Measurements from ENCODE around the gene POLR2F. TPM values are rescaled to one million over a fixed set of nuclear protein-coding genes. Genes with fewer than 3 reads are reported as not detected.

The POLR2F gene
- total and polyA plus RNA-seq, 9 of the 15 experiments (the other 6 are each of a cell fraction or from before 2014, with no cell fraction given) = 98.9 to 410 (median 168) TPM

DNA sequence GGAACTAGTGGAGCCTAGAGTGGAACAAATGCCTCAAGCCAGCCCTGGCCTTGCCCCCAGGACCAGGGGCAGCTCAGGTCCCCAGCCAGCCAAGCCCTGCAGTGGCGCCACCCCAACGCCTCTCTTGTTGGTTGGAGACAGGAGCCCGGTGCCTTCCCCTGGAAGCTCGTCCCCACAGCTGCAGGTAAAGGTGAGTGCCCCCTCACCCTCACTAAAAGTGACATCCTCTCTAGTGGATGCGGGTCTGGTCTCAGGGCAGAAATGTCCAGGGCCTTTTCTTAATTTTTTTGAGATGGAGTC lies 25.9 kb upstream of the POLR2F start:
- Histone ChIP-seq H2AFZ (ENCODE audit: low read depth, low read length) (no peak overlapping the region), H3K27ac (ENCODE audit: extremely low read depth, low read depth, low read length) (no peak overlapping the region), H3K9ac (ENCODE audit: insufficient read depth in 1 of 2, low read depth in 2 of 2, low read length in 2 of 2) (no peak overlapping the region; a peak in 1 of 4 replicates), H3K4me1 (replicated peaks in 1 of 2; ENCODE audit: control insufficient read depth in 2 of 2, insufficient read depth in 2 of 2, low read length in 2 of 2) (peaks cover 0 to 20% of the 10 kb centered on the region in 2 experiments; a peak in 2 of 5 replicates), H3K36me3 (ENCODE audit: control insufficient read depth, insufficient read depth, low read length) (peaks cover 23% of the 10 kb centered on the region; the same call in 2 of the 3 replicates), H3K4me3 (no peak overlapping the region), H4K20me1 (replicated peaks; ENCODE audit: control insufficient read depth, insufficient read depth, low read length) (no peaks in the 10 kb centered on the region), H3K4me2 (ENCODE audit: insufficient read depth, low read length) (no peak overlapping the region), H3K9me3 (replicated peaks; ENCODE audit: control insufficient read depth, insufficient read depth, low read depth, low read length) (no peaks in the 10 kb centered on the region), H3K79me2 (ENCODE audit: control insufficient read depth, insufficient read depth, low read length) (no peaks in the 10 kb centered on the region), H3K9me1 (ENCODE audit: control insufficient read depth, insufficient read depth, low read length) (no peaks in the 10 kb centered on the region), H3K27me3 (ENCODE audit: control insufficient read depth in 2 of 2, insufficient read depth in 2 of 2, low read length in 2 of 2) (no peaks in the 10 kb centered on the region)
- ChIA-PET CTCF (ENCODE audit: low intra/inter-chr PET ratio) (no interaction called here), POLR2A (interaction anchor here (0.6 kb wide), 1 partner anchor 12 kb away, joined by 4 read pairs; no protein-coding TSS in a partner anchor)
- WGBS (ENCODE audit: insufficient coverage, low coverage, missing lambda C conversion rate) = 93% methylated on average over 5 of the region's 5 CpGs
- BruUV-seq (replicated peaks) = no TSS peak
- no peak for ATAC-seq
- intact Hi-C loops (cut with micrococcal nuclease) = no loop called here
- no peak for DNase-seq (ENCODE audit: extremely low read depth in 1 of 4, low spot score in 3 of 4)
- no peak for TF ChIP-seq ZKSCAN8 (CRISPR knock-in tag; IDR thresholded peaks at IDR 0.05)
- TF ChIP-seq ZNF639 (CRISPR knock-in tag; conservative IDR thresholded peaks at IDR 0.05 in 1 of 2, IDR thresholded peaks at IDR 0.05 in 1 of 2) = no peak
- no peak for TF ChIP-seq GABPA (tag; conservative IDR thresholded peaks at IDR 0.05; ENCODE audit: low read depth)
- no peak for FAIRE-seq
- in situ Hi-C loops (cut with MboI) = no loop called here

DNA sequence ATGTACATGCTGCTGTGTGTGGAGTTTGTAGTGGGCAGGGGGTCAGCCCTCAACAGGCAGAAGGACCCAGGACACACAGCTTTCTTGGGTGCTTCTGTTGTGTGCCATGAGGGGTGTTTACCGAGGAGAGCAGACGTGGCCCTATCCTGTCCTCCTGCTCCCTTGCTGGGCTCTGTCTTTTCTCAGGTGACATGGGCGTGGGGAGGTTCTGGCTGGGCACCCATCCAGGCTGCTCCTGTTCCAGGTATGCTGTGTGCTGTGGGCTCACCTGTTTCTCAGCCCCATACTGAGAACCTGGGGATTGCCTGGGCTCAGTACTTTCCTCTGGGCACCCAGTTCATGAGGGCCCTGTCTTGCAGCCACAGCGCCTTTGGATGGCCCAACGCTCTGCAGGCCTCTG lies 24.1 kb upstream of the POLR2F start:
- no peak overlapping the region for H3K4me3 ChIP-seq
- no peaks in the 10 kb centered on the region for H3K9me3 ChIP-seq (replicated peaks; ENCODE audit: control insufficient read depth, insufficient read depth, low read depth, low read length)
- DNase-seq (ENCODE audit: extremely low read depth in 1 of 4, low spot score in 3 of 4) = no peak
- H3K4me2 ChIP-seq (ENCODE audit: insufficient read depth, low read length) = no peak overlapping the region
- H4K20me1 ChIP-seq (replicated peaks; ENCODE audit: control insufficient read depth, insufficient read depth, low read length) = no peaks in the 10 kb centered on the region
- no peak overlapping the region; a peak in 1 of 4 replicates for H3K9ac ChIP-seq (ENCODE audit: insufficient read depth in 1 of 2, low read depth in 2 of 2, low read length in 2 of 2)
- ChIA-PET CTCF (ENCODE audit: low intra/inter-chr PET ratio) (no interaction called here), POLR2A (interaction anchor here (0.8 kb wide), 1 partner anchor 216 kb away, joined by 3 read pairs; no protein-coding TSS in a partner anchor)
- no peak overlapping the region for H3K27ac ChIP-seq (ENCODE audit: extremely low read depth, low read depth, low read length)
- H3K9me1 ChIP-seq (ENCODE audit: control insufficient read depth, insufficient read depth, low read length) = no peaks in the 10 kb centered on the region
- no TSS peak for BruUV-seq (replicated peaks)
- H3K79me2 ChIP-seq (ENCODE audit: control insufficient read depth, insufficient read depth, low read length) = no peaks in the 10 kb centered on the region
- H3K27me3 ChIP-seq (ENCODE audit: control insufficient read depth in 2 of 2, insufficient read depth in 2 of 2, low read length in 2 of 2) = no peaks in the 10 kb centered on the region
- TF ChIP-seq HLTF (IDR thresholded peaks at IDR 0.05) (no peak), RAD51 (IDR thresholded peaks at IDR 0.05; ENCODE audit: borderline replicate concordance, low read depth) (no peak), XRCC3 (IDR thresholded peaks at IDR 0.05) (no peak), ZNF146 (CRISPR knock-in tag; IDR thresholded peaks at IDR 0.05; ENCODE audit: unreplicated experiment) (no peak)
- TF ChIP-seq, protein P1, sequence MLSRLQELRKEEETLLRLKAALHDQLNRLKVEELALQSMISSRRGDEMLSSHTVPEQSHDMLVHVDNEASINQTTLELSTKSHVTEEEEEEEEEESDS (CRISPR knock-in tag; IDR thresholded peaks at IDR 0.05) = no peak
- 88% methylated on average over 5 of the region's 5 CpGs for WGBS (ENCODE audit: insufficient coverage, low coverage, missing lambda C conversion rate)
- in situ Hi-C loops (cut with MboI) = no loop called here
- peaks cover 23% of the 10 kb centered on the region; the same call in 2 of the 3 replicates for H3K36me3 ChIP-seq (ENCODE audit: control insufficient read depth, insufficient read depth, low read length)
- no peak for FAIRE-seq
- ATAC-seq = no peak
- intact Hi-C loops (cut with micrococcal nuclease) = no loop called here
- H2AFZ ChIP-seq (ENCODE audit: low read depth, low read length) = no peak overlapping the region
- H3K4me1 ChIP-seq (replicated peaks in 1 of 2; ENCODE audit: control insufficient read depth in 2 of 2, insufficient read depth in 2 of 2, low read length in 2 of 2) = peaks cover 9 to 32% of the 10 kb centered on the region in 2 experiments; a peak in 4 of 5 replicates
